K562 (cell line): ENCODE data around the gene NOTCH1. TPM values are rescaled to one million over a fixed set of nuclear protein-coding genes. Genes with fewer than 3 reads are reported as not detected.
A peak's percentile ranks its signal among the peaks of the same experiment; 100 is the strongest.

Source experiments
- ATAC-seq: fragments of 200-7000 bp; cut with Tn5 transposase; 3 replicates; pipeline ENCODE4 v1.9.1; 2020; ENCODE audit warnings: moderate library complexity
- BruUV-seq: library from RNA; stranded (reverse); fragments of 400-500 nt; replicated peaks from 2 replicates; lab custom pipeline; 2021; lab: Mats Ljungman, UMichigan
- CTCF ChIA-PET: fragments of 300-600 bp; formaldehyde crosslinking; extraction: SDS; loops from one replicate; lab custom pipeline; 2021; ENCODE audit warnings: low intra/inter-chr PET ratio; lab: Yijun Ruan, JAX
- POLR2A ChIA-PET: fragments of 300-600, 350-650 bp; sonication (Branson Sonifier 250); formaldehyde crosslinking; extraction: SDS; loops from one replicate; lab custom pipeline; 2021; ENCODE audit warnings: antibody characterized with exemption, inconsistent platforms; lab: Yijun Ruan, JAX
- DNase-seq, 4 experiments: peaks; one replicate each; pipeline versions ENCODE4 v3.0.0 to v3.0.0-alpha.2; 2011 to 2018; ENCODE audit warnings: low spot score in 3 of 4, mixed read lengths in 3 of 4; ENCODE audit errors: extremely low read depth in 1 of 4
- FAIRE-seq: peaks from 2 replicates; lab custom pipeline; 2011; peaks lifted over from hg19 to GRCh38; lab: Jason Lieb, UNC
- H2AFZ ChIP-seq: 2 replicates; pipeline ENCODE4 v1.6.0; 2011; ENCODE audit warnings: low read depth, low read length, control low read depth, inconsistent platforms
- H3K27ac ChIP-seq: fragments of 200-600 bp; 3 replicates; pipeline ENCODE4 v1.8.0; 2011; ENCODE audit warnings: low read depth, mild to moderate bottlenecking, control low read depth, inconsistent platforms, low read length, moderate library complexity, mixed read lengths; ENCODE audit errors: extremely low read depth
- H3K27me3 ChIP-seq, 2 experiments: fragments of 300-600 bp in 1 of 2; 2 replicates in 1 of 2; 3 replicates in 1 of 2; pipeline versions ENCODE4 v1.6.0 to v1.8.0; 2011; ENCODE audit warnings: inconsistent platforms in 2 of 2, low read length in 2 of 2, mild to moderate bottlenecking in 1 of 2, mixed read lengths in 1 of 2, moderate library complexity in 1 of 2; ENCODE audit not compliant: control insufficient read depth in 2 of 2, insufficient read depth in 2 of 2
- H3K36me3 ChIP-seq: fragments of 300-600 bp; 3 replicates; pipeline ENCODE4 v1.8.0; 2011; ENCODE audit warnings: mild to moderate bottlenecking, low read length, inconsistent platforms; ENCODE audit not compliant: control insufficient read depth, insufficient read depth
- H3K4me1 ChIP-seq, 2 experiments: fragments of 200-600 bp in 1 of 2; replicated peaks in 1 of 2; 2 replicates in 1 of 2; 3 replicates in 1 of 2; pipeline versions ENCODE4 v1.5.1 to v1.8.0; 2011; ENCODE audit warnings: inconsistent platforms in 2 of 2, low read length in 2 of 2, mild to moderate bottlenecking in 1 of 2, mixed read lengths in 1 of 2, moderate library complexity in 1 of 2; ENCODE audit not compliant: control insufficient read depth in 2 of 2, insufficient read depth in 2 of 2
- H3K4me2 ChIP-seq: 2 replicates; pipeline ENCODE4 v1.6.1; 2011; ENCODE audit warnings: low read length, control low read depth, inconsistent platforms, mixed read lengths; ENCODE audit not compliant: insufficient read depth
- H3K4me3 ChIP-seq: fragments of 200-600 bp; sonication (generic), shearing (Covaris generic); 2 replicates; pipeline ENCODE4 v1.5.1; 2016; ENCODE audit warnings: control low read depth, inconsistent platforms
- H3K79me2 ChIP-seq: fragments of 200-600 bp; 3 replicates; pipeline ENCODE4 v1.8.0; 2011; ENCODE audit warnings: low read length, inconsistent platforms; ENCODE audit not compliant: control insufficient read depth, insufficient read depth
- H3K9ac ChIP-seq, 2 experiments: 2 replicates each; pipeline versions ENCODE4 v1.6.0 to v1.6.1; 2011; ENCODE audit warnings: low read depth in 2 of 2, low read length in 2 of 2, control low read depth in 1 of 2, inconsistent platforms in 1 of 2, mild to moderate bottlenecking in 1 of 2, mixed read lengths in 1 of 2; ENCODE audit not compliant: insufficient read depth in 1 of 2
- H3K9me1 ChIP-seq: one replicate; pipeline ENCODE4 v1.6.0; 2011; ENCODE audit warnings: inconsistent platforms, mild to moderate bottlenecking, low read length, moderate library complexity; ENCODE audit not compliant: control insufficient read depth, insufficient read depth
- H3K9me3 ChIP-seq: replicated peaks from 2 replicates; pipeline ENCODE4 v1.5.1; 2011; ENCODE audit warnings: low read depth, low read length, inconsistent platforms; ENCODE audit not compliant: control insufficient read depth, insufficient read depth
- H4K20me1 ChIP-seq: replicated peaks from 2 replicates; pipeline ENCODE4 v1.6.1; 2011; ENCODE audit warnings: low read length, inconsistent platforms, mixed read lengths; ENCODE audit not compliant: control insufficient read depth, insufficient read depth
- FOXJ3 ChIP-seq: sonication (generic); formaldehyde crosslinking; IDR thresholded peaks from 2 replicates; pipeline ENCODE4 v1.4.0; 2020; ENCODE audit warnings: mild to moderate bottlenecking, missing genetic modification reagents
- GATAD2A ChIP-seq: fragments of 450-650 bp; IDR thresholded peaks from 2 replicates; pipeline ENCODE4 v1.6.1; 2017
- HMGXB4 ChIP-seq: sonication (generic); formaldehyde crosslinking; IDR thresholded peaks from 2 replicates; pipeline ENCODE4 v1.8.1; 2023; ENCODE audit warnings: mild to moderate bottlenecking, missing genetic modification reagents
- KHSRP ChIP-seq: fragments of 450-650 bp; IDR thresholded peaks from 2 replicates; pipeline ENCODE4 v1.6.1; 2017
- NEUROD1 ChIP-seq: fragments of 150-350 bp; IDR thresholded peaks from 2 replicates; pipeline ENCODE4 v1.6.1; 2014; ENCODE audit warnings: borderline replicate concordance, low read length, low read depth; ENCODE audit not compliant: partially characterized antibody
- REST ChIP-seq, 2 experiments: fragments of 450-650 bp; formaldehyde crosslinking in 1 of 2; IDR thresholded peaks; 2 replicates each; pipeline versions ENCODE4 v1.4.0 to v1.6.1; 2014 to 2020; ENCODE audit warnings: mild to moderate bottlenecking in 2 of 2, borderline replicate concordance in 1 of 2, low read depth in 1 of 2
- SNIP1 ChIP-seq: fragments of 450-650 bp; IDR thresholded peaks from 2 replicates; pipeline ENCODE4 v1.7.1; 2017; ENCODE audit warnings: low read depth, mild to moderate bottlenecking
- TRIM25 ChIP-seq: fragments of 450-650 bp; IDR thresholded peaks from 2 replicates; pipeline ENCODE4 v1.7.0; 2016; ENCODE audit warnings: borderline replicate concordance
- ZBTB7A ChIP-seq: IDR thresholded peaks from 2 replicates; pipeline ENCODE4 v1.6.1; 2011; ENCODE audit warnings: low read depth, mild to moderate bottlenecking, low read length, moderate library complexity, borderline replicate concordance; ENCODE audit not compliant: control insufficient read depth
- ZNF3 ChIP-seq: fragments of 250-450 bp; sonication (Bioruptor Pico); IDR thresholded peaks from 2 replicates; pipeline ENCODE4 v1.5.0; 2021; ENCODE audit warnings: mild to moderate bottlenecking, moderate library complexity
- WGBS: fragments of 100-300 bp; shearing (Covaris generic); methylation state at CpG from one replicate; pipeline ENCODE4 v1.1.6; 2016; ENCODE audit warnings: low coverage, mixed read lengths; ENCODE audit not compliant: insufficient coverage; ENCODE audit errors: missing lambda C conversion rate; 5-methylcytosine and 5-hydroxymethylcytosine counted together
- in situ Hi-C: fragments of 300-500 bp; cut with MboI; formaldehyde crosslinking; loops from 4 replicates; pipeline ENCODE4 v1.15.0; 2018; ENCODE audit warnings: inconsistent platforms, mixed read lengths
- intact Hi-C: fragments of 100-400 bp; cut with micrococcal nuclease; formaldehyde crosslinking; loops from 2 replicates; pipeline ENCODE4 v1.14.2; 2022
- polyA plus RNA-seq, 8 experiments: library from polyadenylated mRNA; depleted of rRNA in 4 of 8; stranded (reverse) in 5 of 8; unstranded in 3 of 8; fragments of >200 nt; fragmentation: Nextera tagmentation in 2 of 8; fragmentation: Illumina TruSeq in 1 of 8; extraction: Ambion mirVana in 2 of 8; extraction: Trizol in 1 of 8; gene quantifications; 2 replicates each; pipeline versions ENCODE4 v1.2.1 to v1.2.3, GENCODE V29; 2011 to 2014; ENCODE audit warnings: inconsistent platforms in 1 of 8, missing spikeins in 1 of 8
- total RNA-seq, 7 experiments: library from RNA; depleted of rRNA in 6 of 7; stranded (reverse); fragments of >200 nt in 6 of 7; fragmentation: Illumina TruSeq in 2 of 7; extraction: Trizol in 2 of 7; gene quantifications; 2 replicates each; pipeline versions ENCODE4 v1.2.1 to v1.2.3, GENCODE V29; 2011 to 2021; ENCODE audit warnings: low replicate concordance in 1 of 7

The NOTCH1 gene
- total and polyA plus RNA-seq, 9 of the 15 experiments (the other 6 are each of a cell fraction or from before 2014, with no cell fraction given): 0.03 to 31.4 (median 2.3) TPM

GRCh38 chr9:136564379-136564988 lies 18.6 kb upstream of the NOTCH1 start:
- H4K20me1 ChIP-seq: 0 out of 2 replicates have a peak, but pooled peaks cover 3% of the 10 kb centered on the region
- DNase-seq (peak in 3 of 4 experiments; percentile 32 to 42 (median 37)), ATAC-seq (peak; percentile 47), FAIRE-seq (peak; percentile 37)
- WGBS: 42% methylated on average over 19 of the region's 21 CpGs
- no peak overlapping the region for H3K4me2 ChIP-seq
- peaks cover 1% of the 10 kb centered on the region for H3K9me3 ChIP-seq
- peaks cover 0 to 38% of the 10 kb centered on the region in 2 experiments; a peak in 3 of 5 replicates for H3K27me3 ChIP-seq
- POLR2A ChIA-PET: interaction anchor here (1.0 to 3.7 kb wide), 2 partner anchors 8 to 12 kb away, joined by 4 to 15 read pairs; no protein-coding TSS in a partner anchor
- no peaks in the 10 kb centered on the region for H3K79me2 ChIP-seq
- intact Hi-C loops: no loop called here
- peak overlapping the region in 1 of 2 experiments; percentile 68; a peak in 2 of 4 replicates for H3K9ac ChIP-seq
- H3K9me1 ChIP-seq: no peaks in the 10 kb centered on the region
- no TSS peak for BruUV-seq
- CTCF ChIA-PET: no interaction called here
- H2AFZ ChIP-seq: no peak overlapping the region
- H3K36me3 ChIP-seq: no peaks in the 10 kb centered on the region
- no peak overlapping the region for H3K27ac ChIP-seq
- H3K4me3 ChIP-seq: no peak overlapping the region
- H3K4me1 ChIP-seq: peaks cover 6 to 58% of the 10 kb centered on the region in 2 experiments; a peak in 4 of 5 replicates
- in situ Hi-C loops: no loop called here
- TF ChIP-seq ZBTB7A (no peak), REST (IDR thresholded peaks at IDR 0.05; ENCODE audit: borderline replicate concordance) (peak; percentile 55), REST (CRISPR knock-in tag; IDR thresholded peaks at IDR 0.05; ENCODE audit: low read depth) (no peak; the same call in 1 of the 2 replicates), KHSRP (no peak), NEUROD1 (no peak), ZNF3 (CRISPR knock-in tag) (no peak), GATAD2A (no peak), SNIP1 (no peak), TRIM25 (no peak), FOXJ3 (CRISPR knock-in tag) (no peak), HMGXB4 (CRISPR knock-in tag) (no peak)
